ENCODE results near the gene TUBAL3. TPM values are rescaled to one million over a fixed set of nuclear protein-coding genes. Genes with fewer than 3 reads are reported as not detected.

Gene TUBAL3
- total RNA-seq, 2 donors from 2014 or later, result 1.7 TPM; not detected in 1

DNA sequence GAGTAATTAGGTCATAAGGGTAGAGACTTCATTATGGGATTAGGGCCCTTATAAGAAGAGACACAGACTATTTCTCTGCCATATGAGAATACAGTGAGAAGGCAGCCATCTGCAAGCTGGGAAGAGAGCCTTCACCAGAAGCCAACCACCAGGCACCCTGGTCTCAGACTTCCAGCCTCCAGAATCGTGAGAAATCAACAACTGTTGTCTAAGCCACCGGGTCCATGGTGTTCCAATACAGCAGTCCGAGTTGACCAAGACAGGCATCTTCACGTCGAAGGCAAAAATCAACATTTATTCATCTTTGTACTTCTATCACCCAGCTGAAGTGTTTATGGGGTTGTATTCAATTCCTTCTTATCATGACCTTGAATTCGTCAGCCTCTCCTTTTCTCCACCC is 5.3 kb downstream of the TUBAL3 start:
- Histone ChIP-seq H3K27ac (no peak overlapping the region), H3K4me3 (no peak overlapping the region), H3K4me1 (no peaks in the 10 kb centered on the region), H3K9me3 (no peaks in the 10 kb centered on the region), H3K27me3 (no peaks in the 10 kb centered on the region), H3K36me3 (no peaks in the 10 kb centered on the region)
- DNase-seq (ENCODE audit: low spot score), result no peak
- TF ChIP-seq, protein P1, sequence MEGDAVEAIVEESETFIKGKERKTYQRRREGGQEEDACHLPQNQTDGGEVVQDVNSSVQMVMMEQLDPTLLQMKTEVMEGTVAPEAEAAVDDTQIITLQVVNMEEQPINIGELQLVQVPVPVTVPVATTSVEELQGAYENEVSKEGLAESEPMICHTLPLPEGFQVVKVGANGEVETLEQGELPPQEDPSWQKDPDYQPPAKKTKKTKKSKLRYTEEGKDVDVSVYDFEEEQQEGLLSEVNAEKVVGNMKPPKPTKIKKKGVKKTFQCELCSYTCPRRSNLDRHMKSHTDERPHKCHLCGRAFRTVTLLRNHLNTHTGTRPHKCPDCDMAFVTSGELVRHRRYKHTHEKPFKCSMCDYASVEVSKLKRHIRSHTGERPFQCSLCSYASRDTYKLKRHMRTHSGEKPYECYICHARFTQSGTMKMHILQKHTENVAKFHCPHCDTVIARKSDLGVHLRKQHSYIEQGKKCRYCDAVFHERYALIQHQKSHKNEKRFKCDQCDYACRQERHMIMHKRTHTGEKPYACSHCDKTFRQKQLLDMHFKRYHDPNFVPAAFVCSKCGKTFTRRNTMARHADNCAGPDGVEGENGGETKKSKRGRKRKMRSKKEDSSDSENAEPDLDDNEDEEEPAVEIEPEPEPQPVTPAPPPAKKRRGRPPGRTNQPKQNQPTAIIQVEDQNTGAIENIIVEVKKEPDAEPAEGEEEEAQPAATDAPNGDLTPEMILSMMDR (IDR thresholded peaks at IDR 0.05), result no peak

DNA sequence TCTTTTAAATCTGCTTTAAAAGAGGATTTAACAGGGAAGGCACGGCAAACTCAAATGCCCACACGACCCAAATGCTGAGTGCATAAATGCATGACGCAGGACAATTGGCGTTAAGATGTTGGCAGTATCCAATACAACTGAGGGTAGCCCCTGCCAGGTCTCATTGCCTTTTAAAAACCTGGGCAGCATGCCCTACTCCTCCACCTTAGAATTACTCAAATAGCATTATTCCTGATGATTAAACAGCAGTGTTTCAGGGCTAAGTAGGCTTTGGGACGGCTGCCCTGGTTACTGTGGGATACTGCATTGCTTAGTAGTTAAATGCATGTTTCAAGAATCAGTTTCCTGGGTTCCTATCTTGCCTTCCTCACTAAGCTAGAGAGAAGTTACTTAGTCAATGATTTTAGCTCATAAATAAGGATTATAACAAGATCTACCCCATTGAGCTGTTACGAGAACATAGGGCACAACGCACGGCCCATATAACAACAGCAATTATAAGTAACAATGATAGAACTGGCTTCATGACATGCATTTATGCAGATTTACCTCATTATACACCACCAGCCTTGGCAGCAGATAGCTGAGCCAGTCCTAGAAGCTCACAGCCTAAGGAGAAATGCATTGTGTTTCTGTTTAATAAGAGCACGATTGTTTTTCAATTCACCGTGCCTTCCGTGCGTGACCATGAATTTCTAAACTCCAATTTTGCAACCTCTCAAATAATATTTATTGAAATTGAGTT is 7.9 kb downstream of the TUBAL3 start:
- Histone ChIP-seq H3K27me3 (no peaks in the 10 kb centered on the region), H3K36me3 (no peaks in the 10 kb centered on the region), H3K27ac (no peak overlapping the region), H3K9me3 (peaks cover 0 to 2% of the 10 kb centered on the region in 2 donors), H3K4me1 (no peaks in the 10 kb centered on the region), H3K4me3 (no peak overlapping the region)
- TF ChIP-seq, protein P1 (IDR thresholded peaks at IDR 0.05), result no peak
- DNase-seq (ENCODE audit: low spot score), result no peak

DNA sequence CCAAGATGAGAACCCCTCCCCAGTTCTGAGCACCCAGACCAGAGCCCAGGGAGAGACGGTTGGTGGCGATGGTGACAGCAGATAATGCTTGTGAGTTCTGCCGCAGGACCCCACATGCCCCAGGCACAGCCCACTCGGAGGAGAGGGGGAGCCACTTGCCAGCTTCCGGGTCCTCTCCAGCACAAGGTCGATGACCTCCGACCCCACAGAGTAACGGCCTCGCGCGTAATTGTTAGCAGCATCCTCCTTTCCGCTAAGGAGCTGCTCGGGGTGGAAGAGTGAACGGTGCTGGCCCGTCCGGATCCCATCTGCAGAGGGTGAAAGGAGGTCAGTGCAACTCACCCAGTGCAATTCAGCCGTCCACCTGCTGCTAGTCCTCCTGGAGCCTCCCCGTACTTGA is 9.5 kb downstream of the TUBAL3 start:
- Histone ChIP-seq H3K9me3 (peaks cover 0 to 17% of the 10 kb centered on the region in 2 donors), H3K4me1 (no peaks in the 10 kb centered on the region)

DNA sequence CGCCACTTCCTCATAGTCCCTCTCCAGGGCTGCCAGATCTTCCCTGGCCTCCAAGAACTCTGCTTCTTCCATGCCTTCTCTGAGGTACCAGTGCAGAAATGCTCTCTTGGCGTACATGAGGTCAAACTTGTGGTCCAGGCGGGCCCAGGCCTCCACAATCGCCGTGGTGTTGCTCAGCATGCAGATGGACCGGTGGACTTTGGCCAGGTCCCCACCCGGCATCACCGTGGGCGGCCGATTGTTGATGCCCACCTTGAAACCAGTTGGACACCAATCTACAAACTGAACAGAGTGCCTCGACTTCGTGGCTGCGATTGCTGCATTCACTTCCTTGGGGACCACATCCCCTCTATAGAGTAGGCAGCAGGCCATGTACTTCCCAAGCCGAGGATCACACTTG is 11.1 kb downstream of the TUBAL3 start:
- no peak overlapping the region for H3K27ac ChIP-seq
- no peaks in the 10 kb centered on the region for H3K36me3 ChIP-seq
- H3K9me3 ChIP-seq, result peaks cover 0 to 31% of the 10 kb centered on the region in 2 donors
- no peaks in the 10 kb centered on the region for H3K4me1 ChIP-seq
- no peak overlapping the region for H3K4me3 ChIP-seq
- H3K27me3 ChIP-seq, result no peaks in the 10 kb centered on the region
- TF ChIP-seq, protein P1 (IDR thresholded peaks at IDR 0.05), result no peak
- DNase-seq (ENCODE audit: low spot score), result no peak

More for the DNA sequence above, 9.5 kb downstream of the TUBAL3 start:
- DNase-seq (ENCODE audit: low spot score), result no peak
- no peak overlapping the region for H3K27ac ChIP-seq
- TF ChIP-seq, protein P1 (IDR thresholded peaks at IDR 0.05), result no peak
- no peak overlapping the region for H3K4me3 ChIP-seq
- H3K36me3 ChIP-seq, result no peaks in the 10 kb centered on the region
- H3K27me3 ChIP-seq, result no peaks in the 10 kb centered on the region

DNA sequence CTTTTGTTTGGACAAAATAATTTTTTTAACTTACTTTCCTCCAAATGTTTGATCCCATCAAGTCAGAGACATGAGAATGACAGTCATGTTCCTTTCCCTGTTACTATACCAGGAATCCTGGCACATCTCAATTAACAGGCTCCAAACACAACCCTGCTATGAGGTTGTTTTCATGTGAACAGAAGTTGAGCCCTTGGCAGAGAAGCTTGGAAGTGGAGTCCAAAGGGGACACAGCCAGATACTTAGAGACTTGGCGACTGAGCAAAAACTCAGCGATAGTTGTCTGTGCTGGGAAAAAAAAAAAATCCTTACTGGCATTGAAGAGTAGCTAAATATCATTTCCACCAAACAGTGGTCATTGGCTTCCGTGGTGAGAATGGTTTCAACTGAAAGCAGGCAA is 12.8 kb downstream of the TUBAL3 start:
- no peaks in the 10 kb centered on the region for H3K36me3 ChIP-seq
- peaks cover 0 to 33% of the 10 kb centered on the region in 2 donors for H3K9me3 ChIP-seq
- no peak overlapping the region for H3K27ac ChIP-seq
- no peaks in the 10 kb centered on the region for H3K27me3 ChIP-seq
- no peak for DNase-seq (ENCODE audit: low spot score)
- TF ChIP-seq, protein P1 (IDR thresholded peaks at IDR 0.05), result no peak
- H3K4me1 ChIP-seq, result no peaks in the 10 kb centered on the region
- H3K4me3 ChIP-seq, result no peak overlapping the region

Data from right atrium auricular region (tissue), 2 donors.